Right lobe of liver (tissue), 4 donors: ENCODE measurements around the gene UGT8.
"Not testable (repeated sequence)": the region's sequence is repeated elsewhere in the genome, so short reads cannot be mapped to it uniquely, and the experiment has no call there.

Experiments
- POLR2A ChIP-seq: fragments of 450-650 bp; IDR thresholded peaks from one replicate; pipeline ENCODE4 v1.6.1; 2017; ENCODE audit warnings: antibody characterized with exemption, mild to moderate bottlenecking
- TF ChIP-seq, protein P1 (sequence below), 4 donors: fragments of 200-600 bp in 3 of 4; fragments of 450-650 bp in 1 of 4; IDR thresholded peaks; one replicate each; pipeline versions ENCODE4 v1.5.1 to v1.8.0; 2016 to 2022; ENCODE audit warnings: antibody characterized with exemption in 4 of 4, mild to moderate bottlenecking in 2 of 4
- donor health status: DM: no; HTN: no; CAD: no.
- donor health status: DM: no; HTN: no; CAD: no.
- donor health status: DM: no; HTN: yes; CAD: no.

GRCh38 chr4:114616036-114616435, 17.4 kb downstream of the UGT8 start:
- not testable (repeated sequence) for TF ChIP-seq POLR2A
- TF ChIP-seq, protein P1, sequence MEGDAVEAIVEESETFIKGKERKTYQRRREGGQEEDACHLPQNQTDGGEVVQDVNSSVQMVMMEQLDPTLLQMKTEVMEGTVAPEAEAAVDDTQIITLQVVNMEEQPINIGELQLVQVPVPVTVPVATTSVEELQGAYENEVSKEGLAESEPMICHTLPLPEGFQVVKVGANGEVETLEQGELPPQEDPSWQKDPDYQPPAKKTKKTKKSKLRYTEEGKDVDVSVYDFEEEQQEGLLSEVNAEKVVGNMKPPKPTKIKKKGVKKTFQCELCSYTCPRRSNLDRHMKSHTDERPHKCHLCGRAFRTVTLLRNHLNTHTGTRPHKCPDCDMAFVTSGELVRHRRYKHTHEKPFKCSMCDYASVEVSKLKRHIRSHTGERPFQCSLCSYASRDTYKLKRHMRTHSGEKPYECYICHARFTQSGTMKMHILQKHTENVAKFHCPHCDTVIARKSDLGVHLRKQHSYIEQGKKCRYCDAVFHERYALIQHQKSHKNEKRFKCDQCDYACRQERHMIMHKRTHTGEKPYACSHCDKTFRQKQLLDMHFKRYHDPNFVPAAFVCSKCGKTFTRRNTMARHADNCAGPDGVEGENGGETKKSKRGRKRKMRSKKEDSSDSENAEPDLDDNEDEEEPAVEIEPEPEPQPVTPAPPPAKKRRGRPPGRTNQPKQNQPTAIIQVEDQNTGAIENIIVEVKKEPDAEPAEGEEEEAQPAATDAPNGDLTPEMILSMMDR (IDR thresholded peaks at IDR 0.05): not testable (repeated sequence)
